NCI-H2196 (cell line): ENCODE results near the gene CHKA.

ENCODE experiments used
- DNase-seq: peaks from one replicate; lab custom pipeline; 2025; ENCODE audit not compliant: unreplicated experiment; lab: John Stamatoyannopoulos, UW

CHKA gene

DNA sequence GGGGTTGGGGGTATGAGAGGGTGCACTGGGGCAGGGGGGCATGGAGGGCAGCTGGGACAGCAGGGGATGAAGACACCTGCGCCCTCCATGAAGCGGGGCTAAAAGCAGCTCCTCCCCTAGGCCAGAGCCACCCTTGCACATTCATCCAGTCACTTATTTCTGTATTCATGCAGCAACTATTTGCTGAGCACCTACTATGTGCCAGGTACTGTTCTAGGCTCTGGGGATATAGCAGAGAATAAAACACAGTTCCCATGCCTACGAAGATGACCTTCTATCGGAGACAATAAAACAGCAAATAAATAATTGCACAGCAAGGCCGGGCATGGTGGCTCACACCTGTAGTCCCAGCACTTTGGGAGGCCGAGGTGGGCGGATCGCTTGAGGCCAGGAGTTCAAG is 105.7 kb downstream of the CHKA start:
- no peak for DNase-seq

DNA sequence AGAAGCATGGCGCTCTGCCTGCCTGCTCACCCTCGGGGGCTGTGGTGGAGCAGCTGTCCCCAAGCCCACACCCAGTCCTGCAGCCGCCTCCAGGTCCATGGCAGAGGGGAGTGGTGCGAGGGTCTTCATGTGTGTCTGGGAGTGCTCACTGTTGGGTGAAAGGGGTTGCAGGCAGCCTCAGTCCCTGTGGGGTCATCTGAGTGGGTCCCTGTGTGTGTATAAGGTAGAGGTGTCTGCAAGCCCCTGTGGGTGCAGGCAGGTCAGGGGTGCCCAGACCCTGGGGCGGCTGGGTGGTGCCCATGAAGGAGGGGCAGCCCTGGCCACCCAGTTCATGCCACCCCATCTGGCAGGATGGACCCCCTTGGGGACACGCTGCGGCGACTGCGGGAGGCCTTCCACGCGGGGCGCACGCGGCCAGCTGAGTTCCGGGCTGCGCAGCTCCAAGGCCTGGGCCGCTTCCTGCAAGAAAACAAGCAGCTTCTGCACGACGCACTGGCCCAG is 106.2 kb downstream of the CHKA start:
- DNase-seq, result no peak

DNA sequence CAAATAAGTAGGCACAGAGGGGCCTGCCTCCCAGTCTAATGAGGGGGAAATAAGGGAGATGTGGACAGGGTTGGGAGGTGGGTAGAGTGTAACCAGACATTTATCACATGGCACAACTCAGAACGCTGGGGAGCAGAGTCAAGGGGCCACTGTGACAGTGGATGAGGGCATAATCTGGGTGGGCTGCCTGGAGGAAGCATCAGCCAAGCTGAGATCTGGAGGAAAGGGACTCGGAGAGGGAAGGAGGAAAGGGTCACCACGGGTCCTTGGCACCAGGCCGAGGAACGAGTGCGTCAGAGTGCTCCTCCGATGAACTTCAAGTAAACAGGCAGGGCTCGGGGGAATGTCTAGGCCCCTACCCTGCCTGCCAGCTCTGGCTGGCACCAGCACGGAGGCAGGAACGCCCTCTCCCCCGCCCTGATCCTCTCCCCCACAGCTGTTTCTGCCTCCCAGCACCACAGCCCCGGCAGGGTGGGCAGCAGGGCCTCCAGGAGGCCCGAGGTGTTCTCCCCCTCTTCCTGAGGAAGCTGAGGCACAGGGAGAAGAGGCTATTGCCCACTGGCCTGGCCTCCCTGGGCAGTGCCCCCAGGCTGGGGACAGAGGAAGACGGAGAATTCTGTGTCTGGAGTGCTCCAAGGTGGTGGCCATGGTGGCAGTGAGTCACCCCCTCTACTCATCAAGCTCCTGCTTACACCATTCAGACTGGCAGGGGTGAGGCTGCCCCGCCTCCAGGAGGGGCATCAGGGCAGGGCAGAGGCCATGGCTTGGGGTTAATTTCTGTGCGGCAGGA is 106.8 kb downstream of the CHKA start:
- no peak for DNase-seq

DNA sequence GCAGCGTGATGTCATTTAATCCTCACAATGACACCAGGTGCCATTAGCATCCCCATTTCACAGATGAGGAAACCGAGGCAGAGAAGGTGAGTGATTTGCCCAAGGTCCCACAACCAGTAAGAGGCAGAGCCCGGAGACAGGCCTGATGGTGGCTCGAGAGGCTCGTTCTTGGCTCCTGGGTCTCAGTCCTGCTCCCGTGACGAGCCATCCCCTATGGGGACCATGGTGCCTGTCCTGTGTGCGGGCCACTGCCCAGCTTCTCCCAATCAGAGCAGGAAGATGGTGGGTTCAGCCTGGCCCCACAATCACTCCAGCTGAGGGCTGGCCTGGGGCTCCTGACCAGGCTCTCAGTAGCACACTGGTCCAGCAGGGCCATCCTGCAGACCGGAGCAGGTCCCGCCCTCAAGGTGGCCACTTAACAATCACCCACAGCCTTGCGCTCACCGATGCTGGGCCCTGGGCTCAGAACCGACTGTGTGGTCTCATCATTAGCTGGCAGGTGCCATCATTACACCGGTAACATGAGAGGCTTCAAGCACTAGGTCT is 107.5 kb downstream of the CHKA start:
- no peak for DNase-seq

DNA sequence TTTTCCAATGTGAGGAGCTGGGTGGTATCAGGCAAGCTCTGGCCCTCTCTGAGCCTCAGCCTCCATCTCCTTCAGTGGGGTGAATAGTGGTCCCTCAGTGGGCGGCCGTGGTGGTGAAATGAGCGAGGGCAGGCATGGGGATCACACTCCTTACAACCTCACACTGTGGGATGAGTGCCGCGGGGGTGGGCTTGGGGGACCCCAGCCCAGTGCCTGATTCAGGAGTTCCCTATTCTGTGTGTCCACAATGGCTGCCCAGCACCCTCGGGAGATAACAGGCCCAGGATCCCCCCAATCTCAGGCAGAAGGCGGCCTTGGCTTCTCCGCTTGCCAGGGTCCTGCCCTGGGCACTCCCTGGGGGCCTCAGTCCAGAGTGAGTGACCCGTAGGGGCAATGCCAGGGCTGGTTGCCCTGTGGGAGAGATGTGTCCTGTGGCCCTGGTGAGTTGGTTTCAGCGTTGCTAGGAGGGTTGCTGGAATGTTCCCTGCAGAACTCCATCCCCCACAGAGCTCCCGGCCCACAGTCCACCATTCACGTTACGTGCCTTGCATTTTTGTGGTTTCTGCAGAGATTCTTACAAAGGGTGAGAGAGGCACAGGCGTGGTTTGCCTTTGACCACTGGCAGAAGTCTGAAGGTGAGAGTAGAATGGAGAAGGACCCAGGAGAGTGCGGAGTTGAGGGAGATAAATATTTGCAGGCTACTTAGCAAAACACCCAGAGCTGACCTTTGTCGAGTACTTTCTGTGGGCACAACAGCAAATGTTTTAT is 108.2 kb downstream of the CHKA start:
- DNase-seq, result no peak

DNA sequence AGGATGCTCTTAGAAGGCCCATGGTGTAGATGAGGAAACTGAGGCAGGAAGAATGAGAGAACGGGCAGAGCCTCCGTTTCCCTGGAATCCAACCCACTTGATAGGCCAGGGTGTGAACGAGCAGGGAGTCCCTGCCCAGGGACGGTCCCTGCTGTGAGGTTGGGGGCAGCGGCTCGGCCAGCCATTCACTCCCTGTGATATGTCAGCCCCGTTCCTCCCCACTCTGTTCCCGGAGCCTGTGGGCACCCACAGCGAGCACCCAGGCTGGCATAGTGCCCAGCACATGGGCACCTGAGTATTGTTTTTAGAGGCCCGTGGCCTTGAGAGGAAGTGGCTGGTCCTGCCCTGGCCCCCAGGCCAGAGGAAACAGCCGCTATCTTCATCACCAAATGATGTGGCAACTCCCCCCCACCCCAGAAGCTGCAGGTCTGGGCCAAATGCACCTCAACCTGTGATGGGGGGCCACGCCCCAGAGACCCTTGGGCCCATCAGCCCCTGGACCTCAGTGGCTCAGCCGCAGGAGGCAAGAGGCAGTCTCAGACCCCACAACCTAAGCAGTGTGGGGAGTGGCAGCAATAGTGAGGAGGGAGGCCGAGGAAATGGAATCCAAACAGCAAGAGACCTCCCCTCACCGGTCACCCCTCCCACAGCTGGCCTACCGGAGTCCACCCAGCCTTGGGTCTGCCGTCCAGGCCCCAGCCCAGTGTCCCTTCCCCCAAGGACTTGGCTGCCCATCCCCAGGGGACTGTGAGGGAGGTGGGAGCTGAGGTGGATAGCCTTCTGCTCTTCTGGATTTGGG is 108.9 kb downstream of the CHKA start:
- no peak for DNase-seq

DNA sequence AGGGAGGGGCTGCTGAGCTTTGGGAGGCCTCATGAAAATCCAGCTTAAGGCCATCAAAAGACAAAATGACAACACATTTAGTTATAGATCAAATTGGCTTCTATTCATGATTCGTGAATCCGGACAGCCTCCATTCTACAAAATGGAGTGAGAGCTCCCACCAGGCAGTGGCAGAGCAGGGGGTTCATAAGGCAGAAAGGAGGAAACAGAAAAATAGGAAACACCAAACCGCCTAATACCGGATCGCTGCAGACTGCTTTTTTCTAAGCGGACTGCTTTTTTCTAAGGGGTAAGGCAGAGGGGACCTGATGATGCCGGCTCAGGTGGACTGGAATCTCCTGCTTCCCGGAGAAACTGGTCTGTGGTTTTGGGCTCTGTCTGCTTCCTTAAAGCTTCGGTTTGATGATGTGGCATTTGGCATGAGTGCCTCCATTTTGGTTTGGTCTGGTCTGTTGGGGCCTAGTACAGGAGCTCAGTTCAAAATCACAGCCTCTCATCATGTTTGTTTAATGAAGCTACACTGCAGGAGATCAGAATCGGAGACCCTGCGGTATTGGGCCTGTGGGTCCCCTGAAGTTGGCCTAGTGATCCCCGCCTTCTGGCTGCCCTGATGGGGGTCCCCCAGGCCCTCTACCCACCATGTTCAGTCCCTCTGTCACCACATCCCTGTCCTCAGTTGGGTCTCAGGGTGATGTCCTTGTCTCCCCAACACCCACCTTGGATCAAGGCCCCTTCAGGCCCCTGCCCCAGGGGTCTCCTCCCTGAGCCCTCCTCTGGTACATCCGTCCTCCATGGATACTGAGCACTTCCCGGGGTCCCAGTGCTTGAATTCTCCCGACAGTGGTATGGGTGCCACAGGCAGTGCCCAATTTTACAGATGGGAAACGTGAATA is 109.9 kb downstream of the CHKA start:
- no peak for DNase-seq

DNA sequence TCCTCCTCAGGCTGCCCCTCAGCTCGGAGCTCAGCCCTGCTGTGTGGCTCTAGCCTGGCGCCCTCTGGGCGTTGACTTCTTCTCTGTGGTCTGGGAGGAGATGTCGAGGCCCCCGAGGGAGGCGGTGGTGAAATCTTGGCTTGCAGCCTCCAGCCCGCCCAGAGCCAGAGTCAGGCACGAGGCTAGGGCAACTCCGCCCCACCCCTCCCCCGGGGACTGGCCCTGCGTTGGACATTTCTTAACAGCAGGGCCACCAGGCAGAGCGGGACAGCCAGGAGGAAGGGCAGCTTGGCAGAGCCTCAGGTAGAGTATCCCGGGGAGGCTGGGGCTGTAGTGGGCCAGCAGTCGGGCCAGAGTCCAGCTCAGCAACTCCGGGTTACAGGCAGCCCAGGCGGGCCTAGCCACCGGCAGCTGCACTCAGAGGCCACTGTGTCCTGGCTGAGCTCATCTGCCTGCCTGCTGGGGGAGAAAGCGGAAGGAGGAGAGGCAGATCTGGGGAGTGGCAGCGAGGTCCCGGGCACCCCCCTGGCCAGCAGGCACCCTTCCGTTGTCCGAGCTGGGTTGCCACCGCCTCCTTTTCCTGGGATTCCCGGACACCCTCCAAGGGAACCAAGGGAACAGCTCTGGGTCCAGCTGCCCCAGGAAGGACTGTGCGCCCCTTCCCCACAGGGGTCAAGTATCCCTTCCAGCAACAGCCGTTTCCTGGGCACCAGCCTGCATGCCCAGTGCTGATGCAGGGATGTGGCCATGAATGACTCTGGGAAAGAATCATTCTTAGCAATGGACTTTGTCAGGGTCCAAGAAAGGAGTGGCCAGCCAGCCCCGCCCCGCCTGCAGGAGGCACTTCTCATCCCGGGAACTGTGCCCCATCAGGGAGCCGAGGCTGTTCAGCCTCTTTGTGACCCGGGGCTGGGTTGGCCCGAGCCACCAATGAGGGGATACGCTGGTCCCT is 110.8 kb downstream of the CHKA start, which contains the start of gene ALDH3B1:
TSS of gene ALDH3B1 (plus strand) at position 238 of the 952 bp plus-strand sequence. CDS start 4,971 bp downstream, outside the sequence.
- no peak for DNase-seq

DNA sequence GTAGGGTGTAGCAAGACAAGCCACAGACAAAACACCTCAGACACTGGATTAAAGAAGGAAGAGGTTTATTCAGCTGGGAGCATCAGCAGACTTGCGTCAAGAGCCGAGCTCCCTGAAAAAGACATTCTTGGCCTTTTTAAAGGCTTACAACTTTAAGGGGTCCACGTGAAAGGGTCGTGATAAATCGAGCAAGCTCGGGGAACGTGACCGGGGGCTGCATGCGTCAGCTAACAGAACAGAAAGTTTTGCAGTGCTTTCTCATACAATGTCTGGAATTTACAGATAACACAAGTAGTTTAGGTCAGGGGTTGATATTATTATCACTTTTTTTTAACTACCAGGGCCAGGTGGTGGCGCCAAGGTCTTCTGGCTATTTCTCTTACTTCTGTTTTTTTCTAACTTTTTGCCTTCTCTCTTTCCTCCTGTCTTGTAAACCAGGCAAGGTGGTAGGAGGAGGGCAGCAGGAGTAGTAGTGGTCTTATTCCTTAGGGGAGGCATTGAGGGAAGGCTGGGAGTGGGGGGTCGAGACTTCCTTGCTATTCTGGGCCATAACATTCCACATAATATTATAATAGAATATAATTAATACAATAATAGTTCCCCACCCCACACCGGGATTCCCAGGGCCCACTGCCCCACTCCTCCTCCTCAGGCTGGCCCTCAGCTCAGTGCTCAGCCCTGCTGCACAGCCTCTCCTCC is 111.6 kb downstream of the CHKA start:
- no peak for DNase-seq

DNA sequence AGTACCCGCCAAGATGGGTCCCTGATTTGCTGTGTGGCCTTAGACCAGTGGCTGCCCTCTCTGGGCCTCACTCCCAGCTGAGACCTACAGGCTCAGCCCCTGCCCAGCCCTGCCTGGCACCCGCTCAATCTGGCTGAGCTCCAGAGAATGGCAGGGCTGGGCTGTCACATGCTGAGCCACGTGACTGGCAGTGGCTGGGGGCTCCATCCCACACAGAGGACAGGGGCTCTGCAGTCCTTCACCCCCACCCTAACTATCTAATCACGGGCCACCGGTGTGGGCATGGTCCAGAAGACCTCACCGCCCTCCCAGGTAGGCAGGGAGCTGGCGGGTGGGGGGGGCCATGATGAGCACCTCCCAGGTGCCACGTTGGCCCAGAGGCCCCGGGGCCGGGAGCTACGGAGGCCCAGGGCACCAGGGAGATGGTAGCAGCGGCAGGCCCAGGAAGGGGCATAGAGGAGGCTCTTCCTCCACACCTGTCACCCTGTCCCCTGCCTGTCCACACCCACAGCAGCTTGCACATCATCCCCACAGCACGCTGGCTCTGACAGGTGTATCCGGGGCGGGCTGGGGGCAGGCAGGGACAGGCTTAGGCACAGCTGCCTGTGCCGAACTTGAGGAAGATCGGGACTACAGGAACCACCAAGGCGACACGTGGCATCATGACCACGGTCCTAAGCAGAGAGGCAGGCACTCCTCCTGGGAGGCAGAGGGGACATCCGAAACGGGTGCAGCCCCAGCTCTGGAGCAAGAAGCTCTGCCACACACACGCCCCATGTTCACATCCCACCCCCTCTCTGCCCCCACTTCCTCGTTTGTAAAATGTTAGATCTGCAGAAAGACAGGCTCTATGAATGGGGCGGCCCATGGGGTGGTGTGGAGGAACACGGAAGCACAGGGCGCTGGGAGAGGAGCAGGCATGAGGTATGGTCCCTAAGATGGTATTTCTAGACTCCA is 112.5 kb downstream of the CHKA start:
- DNase-seq, result no peak

DNA sequence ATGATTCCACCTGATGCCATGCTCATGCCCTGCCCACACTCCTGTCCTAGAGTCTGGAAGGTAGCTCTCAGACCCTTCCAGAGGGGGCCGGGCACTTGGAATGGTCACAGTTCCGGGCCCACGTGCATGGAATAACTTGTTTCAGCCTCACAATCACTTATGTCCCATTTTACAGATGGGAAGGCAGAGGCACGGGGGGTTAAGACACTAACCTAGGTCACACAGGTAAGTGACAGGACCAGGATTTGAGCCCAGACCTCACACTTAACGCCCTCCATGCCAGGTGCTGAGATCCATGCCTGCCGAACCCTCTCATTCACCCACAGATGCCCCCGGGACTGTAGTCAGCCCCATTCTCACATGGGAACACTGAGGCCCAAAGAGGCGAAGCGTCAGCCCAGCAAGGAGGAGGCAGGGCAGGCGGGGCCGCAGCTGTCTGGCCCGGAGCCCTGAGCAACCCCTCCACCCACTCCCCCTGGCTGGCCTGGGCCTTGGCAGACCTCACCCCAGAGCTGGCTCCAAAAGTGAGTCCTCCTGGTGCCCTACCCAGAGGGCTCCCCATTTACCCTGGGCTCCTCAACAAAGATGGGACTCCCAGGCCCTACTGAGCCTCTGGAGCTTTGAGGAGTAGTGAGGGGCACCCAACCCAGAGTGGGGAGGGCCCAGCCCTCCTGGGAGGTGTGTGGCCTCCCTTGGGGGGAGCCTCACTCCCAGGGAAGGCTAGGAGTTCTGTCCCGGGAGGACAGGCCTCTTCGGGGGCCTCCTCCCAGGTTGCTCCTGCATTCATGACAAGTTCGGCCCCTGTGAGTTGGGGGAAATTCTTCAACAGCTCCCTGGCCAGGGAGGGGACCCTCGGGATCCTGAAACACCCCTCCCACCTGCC is 113.4 kb downstream of the CHKA start:
- DNase-seq, result no peak

DNA sequence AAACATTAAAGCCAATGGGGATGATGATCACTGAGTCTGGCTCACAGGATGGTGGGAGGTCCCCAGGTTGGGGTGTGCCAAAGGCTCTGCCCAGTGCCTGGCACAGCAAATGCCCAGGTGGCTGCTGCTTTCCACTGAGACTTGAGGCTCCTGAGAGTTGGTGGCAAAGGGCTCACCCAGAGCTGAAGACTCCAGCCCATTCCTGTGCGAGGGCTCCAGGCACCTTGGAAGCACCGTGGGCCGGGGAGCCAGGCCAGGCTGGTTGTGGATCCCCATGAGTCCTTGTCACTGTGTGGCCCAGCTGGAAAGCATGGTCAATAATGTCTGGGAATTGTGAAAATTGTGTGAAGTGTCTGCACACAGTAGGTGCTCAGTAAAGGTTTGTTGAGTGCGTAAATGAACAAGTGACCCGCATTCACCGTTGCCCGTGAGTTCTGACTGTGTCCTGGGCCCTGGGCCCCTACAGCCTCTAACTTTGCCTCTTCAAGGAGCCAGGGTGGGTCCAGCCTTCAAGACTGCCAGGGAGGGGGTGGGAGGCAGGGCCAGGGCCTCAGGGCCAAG is 114.5 kb downstream of the CHKA start:
- no peak for DNase-seq

DNA sequence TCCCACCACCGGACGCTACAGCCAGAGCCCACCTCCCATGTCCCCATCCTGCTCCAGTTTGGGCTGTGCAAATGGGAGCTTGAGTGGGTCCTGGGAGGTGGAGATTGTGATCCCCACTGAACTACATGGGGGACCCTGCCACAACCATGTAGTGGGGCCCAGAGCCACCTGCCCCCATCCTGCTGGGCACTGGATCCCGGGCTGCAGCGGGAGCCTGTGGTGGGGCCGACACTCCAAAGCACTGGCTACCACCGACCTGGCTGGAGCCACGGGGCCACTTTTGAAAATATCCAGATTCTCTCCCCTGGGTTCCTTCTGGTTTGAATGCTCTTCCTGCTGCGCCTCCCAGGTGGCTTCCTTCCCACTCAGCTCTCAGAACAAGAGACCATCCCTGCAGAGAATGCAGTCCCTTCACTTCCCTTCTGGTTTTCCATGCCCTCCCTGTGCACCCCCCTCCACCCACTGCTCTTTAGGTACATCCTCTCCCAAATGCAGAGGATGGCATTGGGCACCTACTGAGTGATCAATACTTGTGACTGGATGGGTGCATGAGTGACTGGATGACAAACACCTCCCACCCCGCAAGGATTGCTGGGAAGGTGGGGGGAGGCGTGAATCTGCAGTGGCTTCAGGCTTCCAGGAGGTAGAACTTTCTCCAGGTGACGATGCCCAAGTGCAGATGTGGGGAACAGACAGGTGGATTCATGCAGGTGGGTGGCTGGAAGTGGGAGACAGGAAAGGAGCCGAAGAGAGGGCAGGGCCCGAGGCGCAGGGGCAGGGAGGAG is 116.4 kb downstream of the CHKA start:
- DNase-seq, result no peak

DNA sequence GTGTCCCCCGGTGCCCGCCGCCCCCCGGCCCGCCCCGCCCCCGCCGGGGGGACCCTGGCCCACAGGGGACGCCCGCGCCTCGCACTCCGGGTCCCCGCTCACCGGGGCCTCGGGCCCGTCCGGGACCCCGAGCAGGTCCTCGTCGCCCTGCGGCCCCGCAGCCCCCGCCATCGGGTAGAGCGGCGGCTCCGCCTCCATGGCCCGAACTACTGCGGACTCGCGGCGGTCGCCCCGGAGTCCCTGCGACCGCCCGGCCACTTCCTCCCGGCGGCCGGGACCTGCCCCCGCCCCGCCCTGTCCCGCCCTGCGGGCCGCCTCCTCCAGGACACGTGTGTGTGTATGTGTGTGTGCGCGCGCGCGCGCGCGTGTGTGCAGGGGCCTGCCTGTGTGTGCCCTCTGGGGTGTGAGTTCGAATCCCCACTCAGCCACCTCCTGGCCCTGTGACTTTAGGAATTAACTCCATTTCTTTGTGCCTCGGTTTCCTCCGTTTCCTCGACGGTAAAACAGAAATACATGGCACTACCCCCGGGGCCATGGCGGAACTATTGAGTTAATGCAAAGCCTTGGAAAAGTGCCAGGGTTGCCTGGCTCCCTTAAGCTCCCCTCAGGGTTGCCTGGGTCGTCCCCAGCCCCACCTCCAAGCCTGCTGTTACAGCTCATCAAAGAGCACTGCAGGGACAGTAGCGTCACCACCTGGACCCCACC is 117.2 kb downstream of the CHKA start, which contains the start of gene UNC93B1:
TSS of gene UNC93B1 (minus strand) at position 252 of the 705 bp plus-strand sequence. CDS start at position 198, 54 bp downstream.
- DNase-seq, result peak; percentile 85
